Vagina (tissue), 2 donors: Measurements from ENCODE around the gene S100A9.

Experiments used
- POLR2A ChIP-seq, 2 donors: fragments of 450-650 bp; IDR thresholded peaks; one replicate each; pipeline ENCODE4 v1.6.1; 2017; ENCODE audit warnings: antibody characterized with exemption in 2 of 2, mild to moderate bottlenecking in 2 of 2, moderate library complexity in 2 of 2
- POLR2AphosphoS5 ChIP-seq, 2 donors: sonication (generic); formaldehyde crosslinking; IDR thresholded peaks; one replicate each; pipeline ENCODE4 v1.9.0; 2017; ENCODE audit warnings: antibody characterized with exemption in 2 of 2, mild to moderate bottlenecking in 2 of 2, low read depth in 1 of 2; ENCODE audit not compliant: insufficient read depth in 1 of 2
- TF ChIP-seq, protein P1 (sequence below), 3 experiments: fragments of 450-650 bp in 2 of 3; fragments of 200-600 bp in 1 of 3; sonication (generic) in 1 of 3; IDR thresholded peaks; one replicate each; pipeline ENCODE4 v1.5.1; 2017 to 2019; ENCODE audit warnings: antibody characterized with exemption in 3 of 3, mild to moderate bottlenecking in 2 of 3, moderate library complexity in 2 of 3

DNA sequence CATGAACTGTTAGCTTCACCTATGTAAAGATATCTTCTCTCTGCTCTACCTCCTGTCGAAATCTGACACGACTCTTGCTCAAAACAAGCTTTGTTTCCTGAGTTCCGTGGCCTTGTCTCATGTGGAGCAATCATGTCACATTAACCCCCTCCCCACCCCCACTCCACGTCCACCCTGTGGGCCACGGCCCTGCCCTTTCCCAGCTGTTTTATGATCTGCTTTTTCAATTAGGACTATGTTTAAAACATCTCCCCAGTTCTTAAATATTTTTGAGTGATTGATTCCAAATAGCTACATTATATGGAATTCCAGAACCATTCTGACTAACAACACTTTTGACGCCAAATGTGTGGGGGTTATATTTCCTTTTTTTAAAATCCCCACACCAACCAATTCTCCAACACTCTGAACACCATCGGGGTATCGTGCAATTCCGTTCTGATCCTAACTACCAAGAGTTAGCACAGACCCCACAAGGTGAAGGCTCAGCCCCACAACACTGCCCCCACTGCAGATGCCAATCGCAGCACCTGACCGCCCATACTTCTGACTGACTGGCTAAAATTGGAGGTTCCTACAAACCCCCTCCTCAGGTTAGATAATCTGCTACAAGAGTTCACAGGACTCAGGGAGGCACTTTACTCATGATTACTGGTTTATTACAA is 45.9 kb downstream of the S100A9 start:
- TF ChIP-seq POLR2AphosphoS5 (IDR thresholded peaks at IDR 0.05; ENCODE audit: insufficient read depth in 1 of 2, low read depth in 1 of 2) (no peak), POLR2A (IDR thresholded peaks at IDR 0.05) (no peak)
- TF ChIP-seq, protein P1, sequence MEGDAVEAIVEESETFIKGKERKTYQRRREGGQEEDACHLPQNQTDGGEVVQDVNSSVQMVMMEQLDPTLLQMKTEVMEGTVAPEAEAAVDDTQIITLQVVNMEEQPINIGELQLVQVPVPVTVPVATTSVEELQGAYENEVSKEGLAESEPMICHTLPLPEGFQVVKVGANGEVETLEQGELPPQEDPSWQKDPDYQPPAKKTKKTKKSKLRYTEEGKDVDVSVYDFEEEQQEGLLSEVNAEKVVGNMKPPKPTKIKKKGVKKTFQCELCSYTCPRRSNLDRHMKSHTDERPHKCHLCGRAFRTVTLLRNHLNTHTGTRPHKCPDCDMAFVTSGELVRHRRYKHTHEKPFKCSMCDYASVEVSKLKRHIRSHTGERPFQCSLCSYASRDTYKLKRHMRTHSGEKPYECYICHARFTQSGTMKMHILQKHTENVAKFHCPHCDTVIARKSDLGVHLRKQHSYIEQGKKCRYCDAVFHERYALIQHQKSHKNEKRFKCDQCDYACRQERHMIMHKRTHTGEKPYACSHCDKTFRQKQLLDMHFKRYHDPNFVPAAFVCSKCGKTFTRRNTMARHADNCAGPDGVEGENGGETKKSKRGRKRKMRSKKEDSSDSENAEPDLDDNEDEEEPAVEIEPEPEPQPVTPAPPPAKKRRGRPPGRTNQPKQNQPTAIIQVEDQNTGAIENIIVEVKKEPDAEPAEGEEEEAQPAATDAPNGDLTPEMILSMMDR (IDR thresholded peaks at IDR 0.05), result no peak
